ENCODE measurements around the gene DYNLRB1. TPM values are rescaled to one million over a fixed set of nuclear protein-coding genes. Genes with fewer than 3 reads are reported as not detected.

DYNLRB1 gene
- total RNA-seq, 1 donor from 2014 or later, result 96.8 TPM

- H3K27ac Mint-ChIP-seq (ENCODE audit: unreplicated experiment), result no peak overlapping the region
- H3K4me3 Mint-ChIP-seq (ENCODE audit: unreplicated experiment), result no peak overlapping the region
- TF ChIP-seq CTCF (IDR thresholded peaks at IDR 0.05; ENCODE audit: unreplicated experiment), result no peak
- no peak for DNase-seq (ENCODE audit: low spot score)
- peaks cover 15% of the 10 kb centered on the region for H3K4me1 Mint-ChIP-seq (ENCODE audit: unreplicated experiment)
- H3K9me3 Mint-ChIP-seq (ENCODE audit: unreplicated experiment), result no peaks in the 10 kb centered on the region
- peaks cover 3% of the 10 kb centered on the region for H3K27me3 Mint-ChIP-seq (ENCODE audit: unreplicated experiment)
- H3K36me3 Mint-ChIP-seq (ENCODE audit: low read depth, unreplicated experiment), result peaks cover 14% of the 10 kb centered on the region
These were observed 26.2 kb downstream of the DYNLRB1 start for GRCh38 chr20:34542439-34542838.

- Mint-ChIP-seq H3K27ac (ENCODE audit: unreplicated experiment) (no peak overlapping the region), H3K27me3 (ENCODE audit: unreplicated experiment) (peaks cover 5% of the 10 kb centered on the region), H3K4me1 (ENCODE audit: unreplicated experiment) (peaks cover 15% of the 10 kb centered on the region), H3K36me3 (ENCODE audit: low read depth, unreplicated experiment) (peaks cover 14% of the 10 kb centered on the region), H3K9me3 (ENCODE audit: unreplicated experiment) (no peaks in the 10 kb centered on the region), H3K4me3 (ENCODE audit: unreplicated experiment) (no peak overlapping the region)
- no peak for TF ChIP-seq CTCF (IDR thresholded peaks at IDR 0.05; ENCODE audit: unreplicated experiment)
- no peak for DNase-seq (ENCODE audit: low spot score)
These were observed 27.3 kb downstream of the DYNLRB1 start for GRCh38 chr20:34543463-34544056.

GRCh38 chr20:34544109-34544796 lies 28.0 kb downstream of the DYNLRB1 start:
- H3K9me3 Mint-ChIP-seq (ENCODE audit: unreplicated experiment), result no peaks in the 10 kb centered on the region
- peaks cover 5% of the 10 kb centered on the region for H3K27me3 Mint-ChIP-seq (ENCODE audit: unreplicated experiment)
- TF ChIP-seq CTCF (IDR thresholded peaks at IDR 0.05; ENCODE audit: unreplicated experiment), result no peak
- peaks cover 15% of the 10 kb centered on the region for H3K4me1 Mint-ChIP-seq (ENCODE audit: unreplicated experiment)
- no peak for DNase-seq (ENCODE audit: low spot score)
- H3K36me3 Mint-ChIP-seq (ENCODE audit: low read depth, unreplicated experiment), result peaks cover 14% of the 10 kb centered on the region
- no peak overlapping the region for H3K27ac Mint-ChIP-seq (ENCODE audit: unreplicated experiment)
- H3K4me3 Mint-ChIP-seq (ENCODE audit: unreplicated experiment), result no peak overlapping the region

GRCh38 chr20:34546751-34547181 lies 30.5 kb downstream of the DYNLRB1 start:
- Mint-ChIP-seq H3K36me3 (ENCODE audit: low read depth, unreplicated experiment) (no peaks in the 10 kb centered on the region), H3K27ac (ENCODE audit: unreplicated experiment) (no peak overlapping the region), H3K4me3 (ENCODE audit: unreplicated experiment) (no peak overlapping the region), H3K9me3 (ENCODE audit: unreplicated experiment) (no peaks in the 10 kb centered on the region), H3K27me3 (ENCODE audit: unreplicated experiment) (peaks cover 5% of the 10 kb centered on the region), H3K4me1 (ENCODE audit: unreplicated experiment) (peaks cover 2% of the 10 kb centered on the region)
- DNase-seq (ENCODE audit: low spot score), result no peak
- no peak for TF ChIP-seq CTCF (IDR thresholded peaks at IDR 0.05; ENCODE audit: unreplicated experiment)

All from endothelial cell (in vitro differentiated cells).